HL-60 (cell line): ENCODE measurements around the gene LAMP5.
A peak's percentile ranks its signal among the peaks of the same experiment; 100 is the strongest.

ENCODE experiments used
- DNase-seq, 2 experiments: peaks; one replicate each; pipeline ENCODE4 v3.0.0-alpha.2; 2010 to 2020; ENCODE audit warnings: low read depth in 1 of 2, low spot score in 1 of 2
- H3K27ac ChIP-seq: fragments of 250-450 bp; sonication (Bioruptor Pico); replicated peaks from 2 replicates; pipeline ENCODE4 v1.5.1; 2020; ENCODE audit warnings: mild to moderate bottlenecking, moderate library complexity
- H3K27me3 ChIP-seq: fragments of 250-450 bp; sonication (Bioruptor Pico); 2 replicates; pipeline ENCODE4 v1.5.1; 2021; ENCODE audit warnings: mild to moderate bottlenecking, moderate library complexity; ENCODE audit not compliant: insufficient read depth, poor library complexity, severe bottlenecking
- H3K4me3 ChIP-seq: replicated peaks from 2 replicates; pipeline ENCODE4 v1.5.1; 2011; ENCODE audit warnings: mild to moderate bottlenecking, control low read depth, low read length; ENCODE audit not compliant: insufficient read depth
- GABPA ChIP-seq: IDR thresholded peaks from 2 replicates; pipeline ENCODE4 v1.6.1; 2012; ENCODE audit warnings: low read depth
- POLR2AphosphoS5 ChIP-seq: IDR thresholded peaks from 2 replicates; pipeline ENCODE4 v1.6.1; 2012; ENCODE audit warnings: low read depth
- SPI1 ChIP-seq: IDR thresholded peaks from 2 replicates; pipeline ENCODE4 v1.6.1; 2012; ENCODE audit warnings: low read depth, mild to moderate bottlenecking, borderline replicate concordance
- TF ChIP-seq, protein P1 (sequence below): IDR thresholded peaks from 2 replicates; pipeline ENCODE4 v1.6.1; 2012; ENCODE audit warnings: low read depth; ENCODE audit not compliant: insufficient replicate concordance
- TF ChIP-seq, protein P2 (sequence below): IDR thresholded peaks from one replicate; pipeline ENCODE4 v1.5.1; 2011; ENCODE audit warnings: low read length, control low read depth, inconsistent platforms; ENCODE audit not compliant: insufficient read depth

The LAMP5 gene

GRCh38 chr20:9523636-9524035, 9.2 kb downstream of the LAMP5 start:
- Histone ChIP-seq H3K27ac (no peak overlapping the region), H3K27me3 (peaks cover 8% of the 10 kb centered on the region), H3K4me3 (no peak overlapping the region)
- TF ChIP-seq SPI1 (peak; percentile 18; the same call in 1 of the 2 replicates), GABPA (no peak)
- TF ChIP-seq, protein P1, sequence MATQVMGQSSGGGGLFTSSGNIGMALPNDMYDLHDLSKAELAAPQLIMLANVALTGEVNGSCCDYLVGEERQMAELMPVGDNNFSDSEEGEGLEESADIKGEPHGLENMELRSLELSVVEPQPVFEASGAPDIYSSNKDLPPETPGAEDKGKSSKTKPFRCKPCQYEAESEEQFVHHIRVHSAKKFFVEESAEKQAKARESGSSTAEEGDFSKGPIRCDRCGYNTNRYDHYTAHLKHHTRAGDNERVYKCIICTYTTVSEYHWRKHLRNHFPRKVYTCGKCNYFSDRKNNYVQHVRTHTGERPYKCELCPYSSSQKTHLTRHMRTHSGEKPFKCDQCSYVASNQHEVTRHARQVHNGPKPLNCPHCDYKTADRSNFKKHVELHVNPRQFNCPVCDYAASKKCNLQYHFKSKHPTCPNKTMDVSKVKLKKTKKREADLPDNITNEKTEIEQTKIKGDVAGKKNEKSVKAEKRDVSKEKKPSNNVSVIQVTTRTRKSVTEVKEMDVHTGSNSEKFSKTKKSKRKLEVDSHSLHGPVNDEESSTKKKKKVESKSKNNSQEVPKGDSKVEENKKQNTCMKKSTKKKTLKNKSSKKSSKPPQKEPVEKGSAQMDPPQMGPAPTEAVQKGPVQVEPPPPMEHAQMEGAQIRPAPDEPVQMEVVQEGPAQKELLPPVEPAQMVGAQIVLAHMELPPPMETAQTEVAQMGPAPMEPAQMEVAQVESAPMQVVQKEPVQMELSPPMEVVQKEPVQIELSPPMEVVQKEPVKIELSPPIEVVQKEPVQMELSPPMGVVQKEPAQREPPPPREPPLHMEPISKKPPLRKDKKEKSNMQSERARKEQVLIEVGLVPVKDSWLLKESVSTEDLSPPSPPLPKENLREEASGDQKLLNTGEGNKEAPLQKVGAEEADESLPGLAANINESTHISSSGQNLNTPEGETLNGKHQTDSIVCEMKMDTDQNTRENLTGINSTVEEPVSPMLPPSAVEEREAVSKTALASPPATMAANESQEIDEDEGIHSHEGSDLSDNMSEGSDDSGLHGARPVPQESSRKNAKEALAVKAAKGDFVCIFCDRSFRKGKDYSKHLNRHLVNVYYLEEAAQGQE, result no peak
- peak in 1 of 2 experiments; percentile 45 for DNase-seq

- Histone ChIP-seq H3K4me3 (no peak overlapping the region), H3K27ac (no peak overlapping the region), H3K27me3 (no peaks in the 10 kb centered on the region)
- TF ChIP-seq, protein P1, result no peak
- TF ChIP-seq GABPA (no peak), POLR2AphosphoS5 (no peak), SPI1 (no peak)
- TF ChIP-seq, protein P2, sequence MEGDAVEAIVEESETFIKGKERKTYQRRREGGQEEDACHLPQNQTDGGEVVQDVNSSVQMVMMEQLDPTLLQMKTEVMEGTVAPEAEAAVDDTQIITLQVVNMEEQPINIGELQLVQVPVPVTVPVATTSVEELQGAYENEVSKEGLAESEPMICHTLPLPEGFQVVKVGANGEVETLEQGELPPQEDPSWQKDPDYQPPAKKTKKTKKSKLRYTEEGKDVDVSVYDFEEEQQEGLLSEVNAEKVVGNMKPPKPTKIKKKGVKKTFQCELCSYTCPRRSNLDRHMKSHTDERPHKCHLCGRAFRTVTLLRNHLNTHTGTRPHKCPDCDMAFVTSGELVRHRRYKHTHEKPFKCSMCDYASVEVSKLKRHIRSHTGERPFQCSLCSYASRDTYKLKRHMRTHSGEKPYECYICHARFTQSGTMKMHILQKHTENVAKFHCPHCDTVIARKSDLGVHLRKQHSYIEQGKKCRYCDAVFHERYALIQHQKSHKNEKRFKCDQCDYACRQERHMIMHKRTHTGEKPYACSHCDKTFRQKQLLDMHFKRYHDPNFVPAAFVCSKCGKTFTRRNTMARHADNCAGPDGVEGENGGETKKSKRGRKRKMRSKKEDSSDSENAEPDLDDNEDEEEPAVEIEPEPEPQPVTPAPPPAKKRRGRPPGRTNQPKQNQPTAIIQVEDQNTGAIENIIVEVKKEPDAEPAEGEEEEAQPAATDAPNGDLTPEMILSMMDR, result no peak
- DNase-seq, result no peak
Measured at GRCh38 chr20:9531581-9531980, 17.2 kb downstream of the LAMP5 start.

- DNase-seq, result no peak
- TF ChIP-seq, protein P1, result no peak
- TF ChIP-seq POLR2AphosphoS5 (no peak), GABPA (no peak), SPI1 (no peak)
- TF ChIP-seq, protein P2, result no peak
- Histone ChIP-seq H3K4me3 (no peak overlapping the region), H3K27me3 (no peaks in the 10 kb centered on the region), H3K27ac (no peak overlapping the region)
Measured at GRCh38 chr20:9532069-9532838, 17.9 kb downstream of the LAMP5 start.
